NCI-H187 (cell line): ENCODE results near the gene NFS1.

ENCODE experiments used
- DNase-seq, 2 experiments: peaks; one replicate each; lab custom pipeline; 2025; lab: John Stamatoyannopoulos, UW

NFS1 gene

GRCh38 chr20:35640724-35641123 is 58.4 kb downstream of the NFS1 start:
- DNase-seq, result no peak

GRCh38 chr20:35638751-35639150 is 60.4 kb downstream of the NFS1 start:
- no peak for DNase-seq

- no peak for DNase-seq
Observed at GRCh38 chr20:35637276-35637675, 61.9 kb downstream of the NFS1 start.

GRCh38 chr20:35636095-35636494 is 63.1 kb downstream of the NFS1 start:
- DNase-seq, result no peak

- DNase-seq, result no peak
Observed at GRCh38 chr20:35635652-35636051, 63.5 kb downstream of the NFS1 start.

GRCh38 chr20:35632539-35633115 is 66.5 kb downstream of the NFS1 start:
- DNase-seq, result no peak

- DNase-seq, result no peak
Observed at GRCh38 chr20:35630636-35631035, 68.5 kb downstream of the NFS1 start.

GRCh38 chr20:35629427-35630145 is 69.6 kb downstream of the NFS1 start:
- no peak for DNase-seq

- no peak for DNase-seq
Observed at GRCh38 chr20:35627121-35627520, 72.0 kb downstream of the NFS1 start.

GRCh38 chr20:35626386-35627001 is 72.7 kb downstream of the NFS1 start:
- no peak for DNase-seq

- DNase-seq, result no peak
Observed at GRCh38 chr20:35625584-35626385, 73.4 kb downstream of the NFS1 start.

GRCh38 chr20:35621560-35621946 is 77.6 kb downstream of the NFS1 start:
- no peak for DNase-seq

- no peak for DNase-seq
Observed at GRCh38 chr20:35620818-35621559, 78.2 kb downstream of the NFS1 start.

GRCh38 chr20:35619196-35620095 is 79.7 kb downstream of the NFS1 start:
- DNase-seq, result peak; percentile 29 to 59

- no peak for DNase-seq
Observed at GRCh38 chr20:35618263-35619131, 80.7 kb downstream of the NFS1 start.
